A204.1 (cell line): Measurements from ENCODE around the gene CFAP53.
"Not testable (repeated sequence)": the region's sequence is repeated elsewhere in the genome, so short reads cannot be mapped to it uniquely, and the experiment has no call there.

Source experiments
- FAIRE-seq: peaks from 2 replicates; lab custom pipeline; 2012; peaks lifted over from hg19 to GRCh38; lab: Jason Lieb, UNC

CFAP53 gene

DNA sequence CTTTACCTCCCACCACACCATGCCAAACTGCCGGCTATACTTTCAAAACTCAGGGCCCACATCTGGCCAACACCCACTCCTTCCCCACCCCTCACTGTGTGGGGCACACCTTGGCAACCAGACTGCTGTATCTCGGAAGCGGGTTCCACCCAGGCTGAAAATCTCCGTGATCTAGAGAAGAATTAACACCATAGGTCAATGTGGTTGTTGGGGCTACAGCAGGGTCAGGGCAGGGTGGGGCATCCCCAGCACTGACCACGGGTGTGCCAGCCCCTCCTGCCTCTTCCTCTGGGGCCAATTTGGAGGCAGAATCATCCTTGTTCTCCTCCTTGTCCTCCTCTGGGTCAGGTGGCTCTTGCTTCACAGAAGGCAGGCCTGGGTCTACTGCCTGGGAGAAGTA is 6.3 kb upstream of the CFAP53 start:
- FAIRE-seq = no peak

DNA sequence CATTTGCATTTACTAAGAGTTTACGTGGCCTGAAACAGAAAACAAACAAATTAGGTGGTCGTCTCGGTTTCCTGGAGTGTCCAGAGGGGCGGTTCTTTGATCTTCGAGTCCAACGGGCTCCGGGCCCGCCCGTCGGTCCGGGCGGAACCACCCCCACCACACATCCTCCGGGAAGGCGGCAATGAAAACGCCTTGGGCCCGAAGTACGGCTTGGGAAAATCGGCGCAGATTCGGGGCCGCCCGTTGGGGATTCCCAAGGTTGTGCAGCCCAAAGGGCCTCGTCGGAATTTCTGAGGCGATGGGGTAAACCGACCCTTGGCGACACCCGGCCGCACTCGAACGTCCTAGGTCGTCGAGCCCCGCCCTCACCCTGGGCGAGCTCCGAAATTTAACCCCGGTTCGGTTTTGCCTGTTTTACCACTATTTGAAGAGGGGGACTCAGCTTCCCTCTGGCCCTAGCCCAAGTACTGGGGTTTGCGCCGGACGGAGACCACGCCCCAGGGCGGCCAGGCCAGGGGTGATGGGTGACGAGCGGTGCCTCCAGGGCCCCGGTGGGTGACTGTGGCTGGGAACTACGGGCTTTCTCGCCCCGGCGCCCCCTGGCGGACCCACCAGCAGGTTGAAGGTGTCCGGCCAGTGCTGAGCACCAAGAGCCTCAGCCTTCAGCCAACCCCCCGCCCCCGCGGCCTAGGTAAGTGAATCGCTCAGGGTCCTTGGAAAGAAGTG is 1.9 kb upstream of the CFAP53 start:
- no peak for FAIRE-seq

DNA sequence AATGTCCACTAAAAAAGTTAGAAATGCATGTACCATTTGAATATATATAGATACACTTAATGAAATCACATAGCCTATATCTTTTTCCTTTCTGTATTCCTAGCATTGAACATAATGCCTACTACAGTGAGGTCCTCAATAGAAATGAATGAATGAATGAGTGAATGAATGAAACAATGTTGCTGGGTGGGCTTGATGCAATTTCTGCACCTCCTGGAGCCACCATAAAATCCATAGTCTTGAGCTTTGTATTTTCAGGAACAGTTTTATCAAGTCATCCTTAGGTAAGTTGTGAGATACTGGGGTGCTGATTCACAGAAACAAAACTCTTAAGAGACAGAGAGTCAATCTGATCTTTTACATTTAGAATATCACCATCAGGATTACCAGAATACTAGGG is 3.3 kb downstream of the CFAP53 start:
- no peak for FAIRE-seq

DNA sequence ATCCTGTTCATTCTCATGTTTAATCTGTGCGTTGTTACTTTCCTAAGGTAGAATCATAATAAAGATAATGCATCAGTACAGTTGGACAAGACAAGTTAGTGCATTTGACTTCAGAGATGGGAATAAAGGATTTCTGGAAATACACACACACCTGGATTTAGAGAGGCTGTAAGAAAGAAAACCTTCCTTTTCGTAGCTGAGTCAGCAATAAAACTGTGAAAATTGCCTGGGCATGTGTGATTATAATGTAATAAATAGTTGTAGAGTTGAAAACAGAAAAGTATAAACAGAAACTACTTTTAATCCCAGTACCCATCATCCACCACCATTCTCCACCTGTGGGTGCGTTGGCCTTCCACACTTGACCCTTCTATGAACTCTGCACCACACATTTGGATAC is 15.4 kb downstream of the CFAP53 start:
- no peak for FAIRE-seq

DNA sequence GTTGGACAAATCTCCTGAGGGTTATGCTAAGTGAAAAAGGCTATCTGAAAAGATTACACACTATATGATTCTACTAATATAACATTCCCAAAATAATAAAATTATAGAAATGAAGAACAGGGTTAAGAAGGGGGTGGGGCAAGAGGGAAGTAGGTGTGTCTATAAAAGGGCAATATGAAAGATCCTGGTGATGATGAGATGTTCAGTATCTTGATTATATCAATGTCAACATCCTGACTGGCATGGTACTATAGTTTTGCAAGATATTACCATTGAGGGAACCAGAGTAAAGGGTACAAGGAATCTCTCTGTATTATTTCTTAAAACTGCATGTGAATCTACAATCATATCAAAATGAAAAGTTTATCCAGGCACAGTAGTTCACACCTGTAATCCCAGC is 16.7 kb downstream of the CFAP53 start:
- FAIRE-seq = no peak

DNA sequence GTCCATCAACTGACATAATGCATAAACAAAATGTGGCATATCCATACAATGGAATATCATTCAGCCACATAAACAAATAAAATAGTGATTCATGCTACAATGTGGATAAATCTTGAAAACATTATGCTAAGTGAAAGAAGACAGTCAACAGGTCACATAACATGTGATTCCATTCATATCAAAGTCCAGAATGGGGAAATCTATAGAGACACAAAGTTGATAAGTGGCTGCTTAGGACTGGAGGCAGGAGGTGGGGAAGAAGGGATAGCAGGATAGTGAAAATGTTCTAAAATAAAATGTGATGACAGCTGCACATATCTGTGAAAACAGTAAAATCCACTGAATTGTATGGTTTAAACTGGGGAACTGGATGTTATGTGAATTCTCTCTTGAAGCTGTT is 18.7 kb downstream of the CFAP53 start:
- no peak for FAIRE-seq

DNA sequence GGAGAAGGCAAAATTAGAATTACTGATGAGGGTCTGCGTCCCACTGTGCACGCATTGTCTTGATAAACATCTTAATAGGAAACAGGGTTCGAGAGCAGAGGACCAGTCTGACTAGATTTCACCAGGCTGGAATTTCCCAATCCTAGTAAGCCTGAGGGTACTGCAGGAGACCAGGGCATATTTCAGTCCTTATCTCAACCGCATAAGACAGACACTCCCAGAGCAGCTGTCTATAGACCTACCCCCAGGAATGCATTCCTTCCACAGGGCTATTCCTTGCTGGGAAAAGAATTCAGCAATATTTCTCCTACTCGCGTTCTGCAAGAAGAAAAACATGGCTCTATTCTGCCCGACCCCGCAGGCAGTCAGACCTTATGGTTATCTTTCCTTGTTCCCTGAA is 24.5 kb downstream of the CFAP53 start:
- not testable (repeated sequence) for FAIRE-seq

DNA sequence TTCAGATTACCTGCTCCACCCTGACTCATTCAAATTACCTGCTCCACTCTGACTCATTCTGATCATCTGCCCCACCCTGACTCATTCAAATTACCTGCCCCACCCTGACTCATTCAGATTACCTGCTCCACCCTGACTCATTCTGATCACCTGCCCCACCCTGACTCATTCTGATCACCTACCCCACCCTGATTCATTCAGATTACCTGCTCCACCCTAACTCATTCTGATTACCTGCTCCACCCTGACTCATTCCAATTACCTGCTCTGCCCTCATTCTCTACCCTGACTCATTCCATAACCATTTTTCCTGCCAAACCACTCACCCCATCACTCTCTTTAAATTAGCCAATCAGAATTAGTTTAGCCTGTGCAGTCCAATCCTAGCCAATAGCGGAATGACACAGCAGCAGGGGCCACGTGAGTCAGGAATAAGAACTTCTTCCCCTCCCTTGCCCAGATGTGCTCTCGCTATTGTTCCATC is 26.2 kb downstream of the CFAP53 start:
- FAIRE-seq = no peak

DNA sequence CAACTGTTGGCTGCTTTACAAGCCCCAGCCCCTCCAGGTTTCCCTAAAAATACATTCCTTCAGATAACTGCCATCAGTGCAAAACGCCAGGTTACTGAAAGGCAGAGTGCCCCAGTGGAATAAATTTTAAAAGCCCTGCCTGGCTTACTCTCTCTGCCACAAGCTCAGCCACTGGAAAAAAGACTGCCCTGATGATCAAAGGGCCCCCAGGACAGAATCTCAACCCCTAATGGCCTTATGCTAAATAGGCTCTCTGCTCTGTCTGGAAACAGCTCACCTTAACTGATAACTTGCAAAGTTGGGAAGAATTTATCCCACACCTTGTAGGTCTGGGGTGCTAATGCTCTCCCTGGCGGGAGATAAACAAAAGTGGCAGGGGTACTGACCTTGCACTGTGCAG is 33.9 kb downstream of the CFAP53 start:
- no peak for FAIRE-seq

DNA sequence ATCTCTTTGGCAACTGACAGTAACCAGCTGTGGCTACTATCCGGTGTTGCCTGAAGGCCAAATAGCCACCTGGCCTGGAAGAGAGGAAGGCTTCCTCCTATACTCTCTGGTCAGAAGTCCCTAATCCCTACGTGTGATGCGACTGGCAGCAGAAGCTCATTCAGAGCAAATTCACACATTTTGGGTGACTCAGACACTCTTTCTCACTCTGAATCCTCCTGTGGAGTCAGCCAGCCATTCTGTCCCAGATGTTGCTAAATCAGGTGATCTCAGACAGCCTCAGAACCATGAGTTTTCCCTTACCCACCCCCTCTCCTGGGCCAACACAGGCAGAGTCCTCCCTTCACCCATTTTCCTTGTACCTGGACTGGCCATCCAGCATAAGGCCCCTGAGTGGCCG is 34.7 kb downstream of the CFAP53 start:
- FAIRE-seq = no peak

DNA sequence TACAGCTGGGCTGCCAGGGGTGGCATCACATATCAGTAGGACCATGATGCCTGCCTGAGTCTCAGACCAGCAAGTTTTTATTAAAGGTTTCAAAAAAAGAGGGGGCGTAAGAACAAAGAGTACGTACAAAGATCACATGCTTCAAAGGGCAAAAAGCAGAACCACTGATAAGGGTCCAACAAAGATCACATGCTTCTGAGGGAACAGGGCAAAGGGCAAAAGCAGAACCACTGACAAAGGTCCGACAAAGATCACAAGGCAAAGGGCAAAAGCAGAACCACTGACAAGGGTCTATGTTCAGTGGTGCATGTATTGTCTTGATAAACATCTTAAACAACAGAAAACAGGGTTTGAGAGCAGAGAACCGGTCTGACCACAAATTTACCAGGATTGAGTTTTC is 46.0 kb downstream of the CFAP53 start:
- not testable (repeated sequence) for FAIRE-seq

DNA sequence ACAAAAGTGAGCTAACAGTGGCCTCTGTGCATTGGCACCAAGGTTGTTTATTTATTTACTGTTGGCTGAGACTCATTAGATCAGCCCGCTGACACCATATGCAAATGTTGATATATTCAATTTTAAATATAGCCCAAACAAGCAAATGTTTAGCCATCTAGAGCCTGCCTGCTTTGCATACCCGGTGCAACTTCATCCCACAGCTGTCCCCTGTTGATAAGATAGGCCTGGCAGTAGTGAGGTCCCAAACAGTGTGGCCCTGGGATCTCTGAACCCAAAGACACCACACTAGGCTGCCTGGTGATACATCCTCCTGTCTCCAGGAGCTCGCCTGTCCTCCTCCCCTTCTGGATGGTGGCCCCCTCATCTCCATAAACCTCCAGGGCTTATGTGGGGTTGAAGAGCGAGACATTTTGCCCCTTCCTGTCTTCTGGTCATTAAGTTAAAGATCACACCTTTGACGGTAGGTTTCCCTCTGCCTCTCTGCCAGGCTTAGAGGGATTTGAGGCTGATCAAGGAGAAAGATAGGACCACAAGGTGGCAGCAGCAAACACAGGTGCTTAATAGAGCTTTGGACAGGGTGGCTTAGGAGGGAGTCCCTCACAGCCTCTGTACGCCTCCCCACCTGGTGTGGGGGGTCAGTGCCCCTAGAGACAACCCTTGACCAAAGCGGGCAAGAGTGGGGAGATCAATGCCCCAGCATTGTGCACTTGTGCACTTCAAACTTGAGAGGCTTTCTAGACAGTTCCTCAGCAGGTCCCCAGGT is 47.7 kb downstream of the CFAP53 start:
- no peak for FAIRE-seq

DNA sequence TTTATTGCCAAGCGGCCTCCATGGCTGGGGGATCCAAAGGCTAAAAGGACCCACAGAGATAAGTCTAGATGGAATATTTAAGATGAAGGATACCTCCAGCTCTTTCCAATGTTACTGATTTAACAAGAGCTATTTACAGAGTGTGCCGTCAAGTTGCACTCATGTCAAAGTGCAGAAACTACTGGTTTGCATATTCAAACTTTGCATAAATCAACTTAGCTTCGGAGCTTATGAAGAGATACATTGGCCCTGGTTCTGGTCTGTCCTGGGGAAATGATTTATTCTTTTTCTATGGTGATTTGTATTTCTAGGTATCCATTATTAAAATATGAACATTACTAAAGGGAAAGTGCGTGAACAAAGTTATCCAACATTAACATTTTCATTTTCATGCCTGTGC is 57.0 kb downstream of the CFAP53 start:
- FAIRE-seq = no peak

DNA sequence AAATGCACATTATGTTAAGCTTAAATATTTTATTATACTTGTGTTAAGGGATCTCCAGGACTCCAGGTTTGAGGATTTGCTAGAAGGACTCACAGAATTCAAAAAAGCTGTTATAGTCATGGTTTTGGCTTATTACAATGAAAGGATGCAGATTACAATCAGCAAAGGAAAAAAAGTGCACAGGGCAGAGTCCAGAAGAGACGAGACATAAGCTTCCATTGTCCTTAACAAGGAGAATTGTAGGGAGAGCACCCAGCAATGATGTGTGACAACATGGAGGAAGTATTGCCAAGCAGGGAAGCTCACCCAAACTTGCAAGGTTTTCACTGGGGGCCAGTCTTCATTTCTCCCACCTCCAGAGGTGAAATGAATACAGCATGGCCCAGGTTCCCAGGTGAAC is 58.6 kb downstream of the CFAP53 start:
- FAIRE-seq = no peak

DNA sequence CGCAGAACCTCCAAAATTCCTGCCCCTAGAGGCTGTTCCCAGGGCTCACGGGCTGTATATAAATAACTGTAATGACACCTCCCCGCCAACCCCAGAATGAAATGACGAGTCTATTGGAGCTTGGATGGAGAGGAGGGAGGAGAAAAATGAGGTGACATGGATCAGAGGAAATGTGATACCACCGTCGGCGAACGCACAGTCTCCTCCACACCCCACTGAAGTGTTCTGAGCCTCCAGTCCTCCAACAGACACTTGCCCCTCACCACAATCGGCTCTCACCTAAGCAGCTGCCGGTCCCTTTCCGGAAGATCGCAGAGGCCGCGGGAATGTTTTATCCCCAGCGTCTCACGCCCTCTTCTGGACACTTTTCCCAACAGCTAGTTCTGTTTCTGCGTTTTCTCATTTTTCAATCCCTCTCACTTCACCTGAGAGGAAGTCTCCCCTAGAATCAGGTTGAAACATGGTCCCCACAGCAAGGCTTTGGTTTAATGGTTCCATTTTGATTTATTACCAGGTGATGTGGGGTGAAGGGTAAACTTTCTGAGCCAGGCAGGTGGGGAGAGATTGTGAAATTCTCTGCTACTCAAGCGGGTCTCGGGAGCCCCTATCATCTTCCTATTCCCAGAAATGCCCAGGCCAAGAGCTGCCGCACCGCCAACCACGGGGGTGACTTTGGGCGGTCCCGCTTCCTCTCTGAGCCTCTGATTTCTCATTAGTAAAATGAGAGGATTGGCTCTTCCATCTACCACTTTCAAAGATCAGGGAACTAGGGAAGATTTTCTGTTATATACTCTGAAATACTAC is 62.3 kb downstream of the CFAP53 start:
- FAIRE-seq = no peak

DNA sequence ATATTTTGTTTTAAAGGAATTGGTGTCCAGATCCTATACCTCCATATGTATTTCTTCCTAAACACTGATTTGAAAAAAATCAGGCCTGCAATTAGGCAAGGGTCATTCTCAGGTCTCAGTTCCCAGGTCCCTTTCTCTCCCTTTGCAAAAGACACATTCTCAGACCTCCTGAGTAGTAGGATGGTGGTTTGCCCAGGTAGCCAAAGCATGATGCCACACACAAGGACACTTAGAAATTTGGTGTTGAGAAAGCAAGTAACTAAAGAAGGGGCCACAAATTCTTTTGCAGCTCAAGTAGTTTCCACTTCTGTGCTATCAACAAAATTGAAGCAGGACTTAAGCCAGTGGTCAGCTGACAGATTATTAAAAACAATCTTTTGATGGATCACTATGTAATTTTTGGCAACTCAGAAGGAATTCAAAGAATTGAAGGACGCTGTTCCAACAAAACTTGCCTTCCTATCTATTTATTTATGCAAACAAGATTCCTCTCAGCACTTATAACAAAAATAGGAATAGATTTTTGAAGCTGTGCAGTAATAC is 64.7 kb downstream of the CFAP53 start:
- no peak for FAIRE-seq

DNA sequence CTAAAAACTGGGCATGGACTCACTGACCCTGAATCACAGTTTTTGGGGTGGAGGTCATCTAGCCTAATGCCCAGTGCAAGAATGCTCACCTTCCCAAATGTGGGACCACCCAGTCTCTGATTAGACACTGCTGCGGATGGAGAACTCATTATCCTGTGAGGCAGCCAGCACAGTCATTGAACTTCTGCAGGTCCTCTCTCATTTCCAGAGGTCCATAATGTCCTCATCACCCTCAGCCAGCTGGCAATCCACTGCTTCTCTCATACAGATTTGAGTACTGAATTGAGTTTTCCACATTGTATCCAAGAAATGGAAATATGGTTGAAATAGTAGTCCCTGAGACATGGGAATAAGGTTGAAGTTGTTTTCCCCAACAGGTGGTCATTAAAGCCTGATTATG is 66.4 kb downstream of the CFAP53 start:
- FAIRE-seq = no peak

DNA sequence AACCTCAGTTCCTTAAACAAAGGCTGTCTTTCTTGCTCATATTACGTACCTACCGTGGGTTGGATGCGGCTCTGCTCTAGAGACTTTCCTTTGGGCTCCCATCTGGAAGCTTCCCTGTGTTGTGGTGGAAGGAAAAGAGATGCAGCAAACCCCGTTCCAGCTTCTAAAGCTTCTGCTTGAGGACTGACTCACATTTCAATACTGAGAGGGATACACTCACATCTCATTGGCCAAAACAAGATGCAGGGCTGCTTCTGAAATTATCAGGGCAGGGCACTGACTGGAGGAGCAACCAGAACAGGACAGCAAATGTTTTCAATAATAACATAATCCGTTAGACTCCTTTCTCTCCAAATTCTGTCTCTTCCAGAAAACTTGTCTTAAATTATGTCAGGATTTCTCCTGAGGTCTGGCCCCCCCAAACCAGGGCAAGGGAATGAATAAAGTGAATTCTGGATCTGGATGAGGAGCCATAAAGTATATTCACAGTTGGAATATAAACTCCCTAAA is 66.9 kb downstream of the CFAP53 start:
- no peak for FAIRE-seq

DNA sequence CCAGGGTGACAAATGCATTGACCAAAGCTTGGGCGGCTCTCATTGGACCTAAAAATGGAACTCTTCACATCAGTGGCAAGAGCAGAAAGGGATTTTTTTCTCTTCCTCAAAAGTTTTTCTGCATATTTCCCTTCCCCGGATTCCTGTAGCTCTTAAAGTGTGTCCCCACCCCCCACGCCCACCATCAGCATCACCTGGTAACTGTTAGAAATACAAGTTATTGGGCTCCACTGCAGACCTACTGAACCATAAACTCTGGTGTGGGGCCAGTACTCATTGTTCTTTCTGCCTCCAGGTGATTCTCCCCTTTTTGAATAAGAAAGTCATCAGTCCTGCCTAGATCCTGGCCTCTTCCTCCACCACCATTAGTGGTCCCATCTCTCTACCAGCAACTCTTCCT is 70.0 kb downstream of the CFAP53 start:
- FAIRE-seq = no peak

DNA sequence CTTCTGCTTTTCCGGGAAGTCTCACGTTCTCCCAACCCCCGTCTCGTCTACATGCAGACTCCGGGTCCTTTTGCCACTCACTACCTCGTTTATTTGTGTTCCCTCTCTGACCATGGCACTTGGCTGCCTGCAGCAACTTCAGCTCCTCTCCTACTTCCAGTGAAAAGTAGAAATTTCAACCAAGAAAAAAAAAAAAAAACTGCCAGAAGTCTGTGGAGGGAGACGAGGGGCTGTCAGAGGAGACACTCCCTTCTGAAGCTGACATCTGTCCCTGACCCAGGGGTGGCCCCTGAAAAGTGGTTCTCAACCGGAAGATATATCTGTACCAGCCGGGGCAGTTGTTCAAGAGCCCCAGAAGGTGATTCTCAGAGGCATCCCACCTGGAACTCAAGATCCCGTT is 70.6 kb downstream of the CFAP53 start:
- FAIRE-seq = no peak

DNA sequence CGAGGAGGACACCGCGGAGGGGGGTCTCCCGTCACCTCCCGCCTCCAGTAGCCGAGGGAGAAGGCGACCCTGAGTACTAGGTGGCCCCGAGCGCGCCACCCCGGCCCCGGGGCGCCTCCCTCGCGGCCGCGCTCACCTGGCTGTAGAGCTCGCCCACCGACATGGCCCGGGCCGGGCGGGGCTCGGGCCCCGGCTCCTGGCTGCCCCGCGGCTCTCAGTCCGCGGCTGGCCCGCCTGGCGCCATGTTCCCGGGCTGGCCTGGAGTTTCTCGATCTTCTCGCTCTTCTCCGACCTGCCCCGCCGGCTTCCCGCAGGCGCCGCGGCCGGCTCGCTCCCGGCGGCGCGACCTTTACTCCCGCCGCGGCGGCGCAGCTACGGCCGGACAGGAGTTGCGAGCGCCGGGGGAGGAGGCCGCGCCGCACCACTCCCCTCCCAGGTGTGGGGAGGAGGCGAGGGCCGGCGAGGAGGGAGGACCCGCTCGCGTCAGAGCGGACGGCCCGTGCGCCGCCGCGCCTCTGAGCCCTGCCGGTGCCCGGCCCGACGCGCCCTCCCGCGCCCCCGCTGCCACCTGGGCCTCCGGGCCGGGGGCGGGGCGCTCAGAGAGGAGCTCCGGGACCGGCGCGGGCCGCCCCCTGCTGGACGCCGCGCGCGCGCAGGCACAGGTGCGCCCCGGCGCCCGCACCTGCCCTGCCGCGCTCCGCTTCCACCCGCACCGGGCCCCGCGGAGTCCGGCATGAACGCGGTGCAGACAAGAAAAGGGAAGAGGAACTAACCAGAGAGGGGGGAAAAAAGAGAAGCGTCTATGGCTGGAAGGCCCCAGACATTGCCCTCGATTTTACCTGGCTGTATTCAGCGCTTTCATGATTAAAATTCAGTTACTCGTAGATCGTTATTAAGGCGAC is 71.4 kb downstream of the CFAP53 start, which contains the start of gene MYO5B:
Gene MYO5B, minus strand, starts transcription at position 517 of the 902 bp plus-strand sequence. Its CDS starts 354 bp downstream, at position 163.
- no peak for FAIRE-seq
